ENCODE results near the gene CBFA2T2. TPM values are rescaled to one million over a fixed set of nuclear protein-coding genes. Genes with fewer than 3 reads are reported as not detected.
A peak's percentile ranks its signal among the peaks of the same experiment; 100 is the strongest.
"Not testable (repeated sequence)": the region's sequence is repeated elsewhere in the genome, so short reads cannot be mapped to it uniquely, and the experiment has no call there.

Gene CBFA2T2
- total RNA-seq, 2 donors from 2014 or later, result 11.6 to 12.2 TPM

GRCh38 chr20:33573268-33573667 is 83.4 kb downstream of the CBFA2T2 start:
- peaks cover 0 to 19% of the 10 kb centered on the region in 2 donors for H3K4me1 Mint-ChIP-seq (ENCODE audit: low read depth in 2 of 2)
- H3K4me3 Mint-ChIP-seq; ATAC-seq; H3K27me3 Mint-ChIP-seq; H3K27ac Mint-ChIP-seq; H3K36me3 Mint-ChIP-seq; H3K9me3 Mint-ChIP-seq; DNase-seq (ENCODE audit: low spot score): not testable (repeated sequence)

- no peak overlapping the region for H3K4me3 Mint-ChIP-seq
- no peaks in the 10 kb centered on the region for H3K27me3 Mint-ChIP-seq
- no peak for ATAC-seq
- H3K9me3 Mint-ChIP-seq, result no peaks in the 10 kb centered on the region
- H3K36me3 Mint-ChIP-seq, result no peaks in the 10 kb centered on the region
- no peak for DNase-seq (ENCODE audit: low spot score)
- H3K27ac Mint-ChIP-seq, result no peak overlapping the region
- peaks cover 0 to 14% of the 10 kb centered on the region in 2 donors for H3K4me1 Mint-ChIP-seq (ENCODE audit: low read depth in 2 of 2)
These were observed 85.4 kb downstream of the CBFA2T2 start for GRCh38 chr20:33575282-33575681.

GRCh38 chr20:33576432-33577125 is 86.7 kb downstream of the CBFA2T2 start:
- Mint-ChIP-seq H3K4me3 (no peak overlapping the region), H3K27ac (no peak overlapping the region), H3K9me3 (no peaks in the 10 kb centered on the region), H3K27me3 (no peaks in the 10 kb centered on the region), H3K36me3 (no peaks in the 10 kb centered on the region), H3K4me1 (ENCODE audit: low read depth in 2 of 2) (peaks cover 7 to 11% of the 10 kb centered on the region in 2 donors)
- no peak for DNase-seq (ENCODE audit: low spot score)
- no peak for ATAC-seq

DNA sequence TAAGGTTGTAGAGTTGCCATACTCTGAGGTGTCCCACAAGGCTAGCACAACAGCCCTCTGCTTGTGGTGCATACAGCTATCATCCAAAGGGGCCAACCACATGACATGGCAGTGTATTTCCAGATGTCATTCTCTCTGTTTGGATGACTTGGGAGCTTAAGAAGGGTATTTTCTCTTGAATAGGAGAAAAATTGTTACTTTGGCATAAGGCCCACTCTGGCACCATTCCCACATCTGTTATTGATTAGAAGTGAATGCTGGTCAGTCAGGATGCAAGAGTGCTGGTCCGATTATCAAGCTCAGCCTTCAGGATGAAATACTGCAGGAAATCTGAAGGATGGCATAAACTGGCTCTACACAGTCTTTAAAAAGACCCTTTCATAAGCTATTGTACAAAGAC is 88.6 kb downstream of the CBFA2T2 start:
- Mint-ChIP-seq H3K27me3 (no peaks in the 10 kb centered on the region), H3K4me3 (no peak overlapping the region), H3K4me1 (ENCODE audit: low read depth in 2 of 2) (peaks cover 4 to 7% of the 10 kb centered on the region in 2 donors)

DNA sequence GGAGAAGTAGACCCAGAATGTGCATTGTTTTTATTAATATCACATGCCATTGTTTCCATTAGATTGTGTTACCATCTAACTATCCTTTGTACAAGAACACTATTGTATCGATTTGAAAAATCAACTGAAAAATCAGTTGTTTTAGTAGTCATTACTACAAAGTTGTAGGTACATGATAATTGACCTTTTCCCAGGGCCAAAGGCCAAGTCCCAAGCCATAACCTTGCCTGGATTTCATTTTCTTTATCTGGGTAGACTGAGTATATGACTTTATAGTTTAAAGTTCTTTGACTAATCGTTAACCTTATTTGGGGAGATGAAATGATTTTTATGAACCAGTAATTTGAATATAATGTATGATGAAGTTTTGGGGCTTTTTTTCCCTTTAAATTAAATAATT is 93.2 kb downstream of the CBFA2T2 start:
- Mint-ChIP-seq H3K27me3 (no peaks in the 10 kb centered on the region), H3K9me3 (no peaks in the 10 kb centered on the region), H3K4me1 (ENCODE audit: low read depth in 2 of 2) (peaks cover 4 to 7% of the 10 kb centered on the region in 2 donors), H3K36me3 (no peaks in the 10 kb centered on the region), H3K27ac (no peak overlapping the region), H3K4me3 (no peak overlapping the region)
- DNase-seq (ENCODE audit: low spot score), result no peak
- no peak for ATAC-seq

More for the DNA sequence above, 88.6 kb downstream of the CBFA2T2 start:
- Mint-ChIP-seq H3K27ac (no peak overlapping the region), H3K36me3 (no peaks in the 10 kb centered on the region), H3K9me3 (no peaks in the 10 kb centered on the region)
- DNase-seq (ENCODE audit: low spot score) (no peak), ATAC-seq (no peak)

DNA sequence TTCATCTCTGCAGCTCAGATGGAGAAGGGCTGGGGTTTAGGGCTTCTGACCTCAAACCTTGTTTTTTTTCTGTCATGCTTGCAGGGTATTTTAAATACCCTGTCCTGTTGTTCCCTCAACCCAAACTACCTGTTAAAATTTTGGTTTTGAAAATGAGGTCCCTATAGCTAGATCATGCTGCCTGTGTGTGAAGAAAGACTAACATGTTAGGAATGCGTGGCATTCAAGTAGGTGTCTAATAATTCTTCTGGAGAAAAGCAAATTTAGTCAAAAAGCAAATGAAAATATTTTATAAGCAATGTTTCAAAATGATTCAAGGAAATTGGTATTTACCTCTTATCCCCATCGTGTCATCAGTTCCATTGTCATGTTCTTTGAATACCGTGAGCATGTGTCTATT is 95.1 kb downstream of the CBFA2T2 start:
- ATAC-seq (no peak), DNase-seq (ENCODE audit: low spot score) (no peak)
- H3K9me3 Mint-ChIP-seq, result no peaks in the 10 kb centered on the region
- peaks cover 4 to 7% of the 10 kb centered on the region in 2 donors for H3K4me1 Mint-ChIP-seq (ENCODE audit: low read depth in 2 of 2)
- no peak overlapping the region for H3K4me3 Mint-ChIP-seq
- no peaks in the 10 kb centered on the region for H3K27me3 Mint-ChIP-seq
- H3K27ac Mint-ChIP-seq, result no peak overlapping the region
- no peaks in the 10 kb centered on the region for H3K36me3 Mint-ChIP-seq

- ATAC-seq (no peak), DNase-seq (ENCODE audit: low spot score) (no peak)
- Mint-ChIP-seq H3K36me3 (no peaks in the 10 kb centered on the region), H3K4me1 (ENCODE audit: low read depth in 2 of 2) (peaks cover 4 to 7% of the 10 kb centered on the region in 2 donors), H3K27ac (no peak overlapping the region), H3K4me3 (no peak overlapping the region), H3K27me3 (no peaks in the 10 kb centered on the region), H3K9me3 (no peaks in the 10 kb centered on the region)
These were observed 95.5 kb downstream of the CBFA2T2 start for GRCh38 chr20:33585413-33585812.

- Mint-ChIP-seq H3K4me1 (ENCODE audit: low read depth in 2 of 2) (peaks cover 0 to 4% of the 10 kb centered on the region in 2 donors), H3K4me3 (no peak overlapping the region), H3K27ac (no peak overlapping the region), H3K27me3 (no peaks in the 10 kb centered on the region), H3K36me3 (no peaks in the 10 kb centered on the region), H3K9me3 (no peaks in the 10 kb centered on the region)
- DNase-seq (ENCODE audit: low spot score) (no peak), ATAC-seq (no peak)
These were observed 99.2 kb downstream of the CBFA2T2 start for GRCh38 chr20:33589059-33589458.

DNA sequence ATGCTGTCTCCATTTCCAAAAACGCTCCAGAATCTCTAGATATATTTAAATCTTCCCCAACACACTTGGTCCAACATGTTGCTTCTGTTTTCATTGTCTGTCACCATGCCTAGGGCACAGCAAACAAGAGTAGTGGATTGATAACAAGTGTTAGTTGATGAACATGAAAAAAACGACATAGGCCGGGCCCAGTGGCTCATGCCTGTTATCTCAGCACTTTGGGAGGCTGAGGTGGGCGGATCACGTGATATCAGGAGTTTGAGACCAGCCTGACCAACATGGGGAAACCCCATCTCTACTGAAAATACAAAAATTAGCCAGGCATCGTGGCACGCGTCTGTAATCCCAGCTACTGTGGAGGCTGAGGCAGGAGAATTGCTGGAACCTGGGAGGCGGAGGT is 102.0 kb downstream of the CBFA2T2 start:
- H3K27ac Mint-ChIP-seq; H3K4me1 Mint-ChIP-seq (ENCODE audit: low read depth in 2 of 2); ATAC-seq; H3K27me3 Mint-ChIP-seq; H3K9me3 Mint-ChIP-seq; H3K36me3 Mint-ChIP-seq; DNase-seq (ENCODE audit: low spot score); H3K4me3 Mint-ChIP-seq: not testable (repeated sequence)

- no peak overlapping the region for H3K4me3 Mint-ChIP-seq
- no peaks in the 10 kb centered on the region for H3K9me3 Mint-ChIP-seq
- no peak overlapping the region for H3K27ac Mint-ChIP-seq
- H3K27me3 Mint-ChIP-seq, result no peaks in the 10 kb centered on the region
- DNase-seq (ENCODE audit: low spot score) (no peak), ATAC-seq (no peak)
- no peaks in the 10 kb centered on the region for H3K36me3 Mint-ChIP-seq
- H3K4me1 Mint-ChIP-seq (ENCODE audit: low read depth in 2 of 2), result peaks cover 0 to 4% of the 10 kb centered on the region in 2 donors
These were observed 104.8 kb downstream of the CBFA2T2 start for GRCh38 chr20:33594743-33595142.

GRCh38 chr20:33600414-33600813 is 110.5 kb downstream of the CBFA2T2 start:
- DNase-seq (ENCODE audit: low spot score), result no peak
- Mint-ChIP-seq H3K4me1 (ENCODE audit: low read depth in 2 of 2) (peaks cover 5 to 11% of the 10 kb centered on the region in 2 donors), H3K27ac (no peak overlapping the region), H3K9me3 (no peaks in the 10 kb centered on the region), H3K4me3 (no peak overlapping the region), H3K36me3 (no peaks in the 10 kb centered on the region), H3K27me3 (no peaks in the 10 kb centered on the region)
- ATAC-seq, result no peak

DNA sequence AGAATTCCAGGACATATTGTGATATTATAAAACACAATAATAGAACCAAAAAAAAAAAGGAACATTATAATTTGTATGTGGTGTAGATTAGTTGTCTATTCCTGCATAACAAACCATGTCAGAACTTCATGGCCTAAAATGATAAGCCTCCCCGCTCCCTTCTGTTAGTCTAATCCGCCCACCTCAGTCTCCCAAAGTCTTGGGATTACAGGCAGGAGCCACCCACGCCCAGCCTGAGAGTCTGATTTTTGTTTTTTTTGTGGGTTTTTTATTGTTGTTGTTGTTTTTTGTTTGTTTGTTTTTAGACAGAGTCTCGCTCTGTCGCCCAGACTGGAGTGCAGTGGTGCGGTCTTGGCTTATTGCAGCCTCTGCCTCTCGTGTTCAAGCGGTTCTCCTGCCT is 111.1 kb downstream of the CBFA2T2 start:
- no peaks in the 10 kb centered on the region for H3K9me3 Mint-ChIP-seq
- peaks cover 5 to 11% of the 10 kb centered on the region in 2 donors for H3K4me1 Mint-ChIP-seq (ENCODE audit: low read depth in 2 of 2)
- no peaks in the 10 kb centered on the region for H3K36me3 Mint-ChIP-seq
- no peaks in the 10 kb centered on the region for H3K27me3 Mint-ChIP-seq
- DNase-seq (ENCODE audit: low spot score) (no peak), ATAC-seq (no peak)
- no peak overlapping the region for H3K27ac Mint-ChIP-seq
- no peak overlapping the region for H3K4me3 Mint-ChIP-seq

DNA sequence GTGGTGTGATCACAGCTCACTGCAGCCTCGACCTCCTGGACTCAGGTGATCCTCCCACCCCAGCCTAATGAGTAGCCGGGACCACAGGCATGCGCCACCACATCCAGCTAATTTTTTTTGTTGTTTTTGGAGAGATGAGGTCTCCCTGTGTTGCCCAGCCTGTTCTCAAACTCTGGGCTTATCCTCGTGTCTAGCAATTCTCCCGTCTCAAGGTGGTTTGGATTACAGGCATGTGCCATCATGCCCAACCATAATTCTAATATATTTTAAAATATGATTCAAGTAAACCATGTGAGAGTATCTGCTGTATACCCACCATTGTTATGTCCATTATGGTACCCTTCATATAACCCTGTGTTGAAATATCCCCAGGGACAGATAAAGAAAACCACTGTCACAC is 112.0 kb downstream of the CBFA2T2 start:
- H3K27me3 Mint-ChIP-seq, result no peaks in the 10 kb centered on the region
- no peaks in the 10 kb centered on the region for H3K36me3 Mint-ChIP-seq
- peaks cover 5 to 11% of the 10 kb centered on the region in 2 donors for H3K4me1 Mint-ChIP-seq (ENCODE audit: low read depth in 2 of 2)
- H3K9me3 Mint-ChIP-seq, result no peaks in the 10 kb centered on the region
- no peak overlapping the region for H3K27ac Mint-ChIP-seq
- ATAC-seq (no peak), DNase-seq (ENCODE audit: low spot score) (no peak)
- no peak overlapping the region for H3K4me3 Mint-ChIP-seq

GRCh38 chr20:33602826-33603590 is 113.1 kb downstream of the CBFA2T2 start:
- no peak overlapping the region for H3K4me3 Mint-ChIP-seq

More at GRCh38 chr20:33602826-33603590, 113.1 kb downstream of the CBFA2T2 start:
- H3K9me3 Mint-ChIP-seq, result no peaks in the 10 kb centered on the region
- ATAC-seq (peak in 1 of 2 donors; percentile 62), DNase-seq (ENCODE audit: low spot score) (no peak)
- peaks cover 5 to 11% of the 10 kb centered on the region in 2 donors for H3K4me1 Mint-ChIP-seq (ENCODE audit: low read depth in 2 of 2)
- no peaks in the 10 kb centered on the region for H3K27me3 Mint-ChIP-seq
- no peaks in the 10 kb centered on the region for H3K36me3 Mint-ChIP-seq
- peak overlapping the region in 1 of 2 donors; percentile 2 for H3K27ac Mint-ChIP-seq

Data from natural killer cell treated with Interleukin-12 subunit alpha and Interleukin-12 subunit beta and Interleukin-15 and Interleukin-18, amount 100 ng/mL, for 72 hours (primary cell).